DND-41 (cell line): Measurements from ENCODE around the gene NTM.
A peak's percentile ranks its signal among the peaks of the same experiment; 100 is the strongest.

Source experiments
- ATAC-seq: fragments of 200-7000 bp; cut with Tn5 transposase; 3 replicates; pipeline ENCODE4 v1.9.1; 2021; ENCODE audit warnings: low read depth; ENCODE audit not compliant: insufficient read depth
- DNase-seq: peaks from one replicate; pipeline ENCODE4 v3.0.0-alpha.2; 2020
- H2AFZ ChIP-seq: 2 replicates; pipeline ENCODE4 v1.6.0; 2012; ENCODE audit warnings: low read depth, low read length
- H3K27ac ChIP-seq: 2 replicates; pipeline ENCODE4 v1.5.1; 2012; ENCODE audit warnings: low read length, inconsistent platforms
- H3K27me3 ChIP-seq: fragments of 200-600 bp; sonication (generic); 2 replicates; pipeline ENCODE4 v1.6.0; 2012; ENCODE audit warnings: low read length, mild to moderate bottlenecking, inconsistent platforms; ENCODE audit not compliant: insufficient read depth, poor library complexity
- H3K36me3 ChIP-seq: 2 replicates; pipeline ENCODE4 v1.5.1; 2012; ENCODE audit warnings: low read length, inconsistent platforms; ENCODE audit not compliant: insufficient read depth
- H3K4me1 ChIP-seq: 2 replicates; pipeline ENCODE4 v1.5.1; 2012; ENCODE audit warnings: mild to moderate bottlenecking, low read length; ENCODE audit not compliant: insufficient read depth
- H3K4me2 ChIP-seq: 2 replicates; pipeline ENCODE4 v1.6.0; 2012; ENCODE audit warnings: mild to moderate bottlenecking, moderate library complexity, low read length, inconsistent platforms; ENCODE audit not compliant: insufficient read depth
- H3K4me3 ChIP-seq, 2 experiments: fragments of 200-600 bp in 1 of 2; shearing (Covaris generic) in 1 of 2; 2 replicates each; pipeline ENCODE4 v1.5.1; 2012 to 2016; ENCODE audit warnings: inconsistent platforms in 2 of 2, low read length in 2 of 2, mild to moderate bottlenecking in 2 of 2, low read depth in 1 of 2, moderate library complexity in 1 of 2
- H3K79me2 ChIP-seq: 2 replicates; pipeline ENCODE4 v1.6.0; 2012; ENCODE audit warnings: low read length, inconsistent platforms; ENCODE audit not compliant: insufficient read depth
- H3K9ac ChIP-seq: 2 replicates; pipeline ENCODE4 v1.6.0; 2012; ENCODE audit warnings: low read depth, mild to moderate bottlenecking, inconsistent platforms, low read length, moderate library complexity
- H3K9me3 ChIP-seq: 2 replicates; pipeline ENCODE4 v1.5.1; 2012; ENCODE audit warnings: low read length, moderate library complexity, mild to moderate bottlenecking, inconsistent platforms; ENCODE audit not compliant: insufficient read depth, severe bottlenecking
- H4K20me1 ChIP-seq: 2 replicates; pipeline ENCODE4 v1.6.0; 2012; ENCODE audit warnings: low read length; ENCODE audit not compliant: insufficient read depth
- EZH2 ChIP-seq: IDR thresholded peaks from 3 replicates; pipeline ENCODE4 v1.6.1; 2012; ENCODE audit warnings: borderline replicate concordance, low read depth, mild to moderate bottlenecking, moderate library complexity, low read length, inconsistent platforms; ENCODE audit not compliant: severe bottlenecking
- TF ChIP-seq, protein P1 (sequence below): IDR thresholded peaks from 2 replicates; pipeline ENCODE4 v1.5.1; 2012; ENCODE audit warnings: borderline replicate concordance, low read length, moderate library complexity, mild to moderate bottlenecking; ENCODE audit not compliant: poor library complexity, severe bottlenecking; ENCODE audit errors: extremely low read depth

The NTM gene

DNA sequence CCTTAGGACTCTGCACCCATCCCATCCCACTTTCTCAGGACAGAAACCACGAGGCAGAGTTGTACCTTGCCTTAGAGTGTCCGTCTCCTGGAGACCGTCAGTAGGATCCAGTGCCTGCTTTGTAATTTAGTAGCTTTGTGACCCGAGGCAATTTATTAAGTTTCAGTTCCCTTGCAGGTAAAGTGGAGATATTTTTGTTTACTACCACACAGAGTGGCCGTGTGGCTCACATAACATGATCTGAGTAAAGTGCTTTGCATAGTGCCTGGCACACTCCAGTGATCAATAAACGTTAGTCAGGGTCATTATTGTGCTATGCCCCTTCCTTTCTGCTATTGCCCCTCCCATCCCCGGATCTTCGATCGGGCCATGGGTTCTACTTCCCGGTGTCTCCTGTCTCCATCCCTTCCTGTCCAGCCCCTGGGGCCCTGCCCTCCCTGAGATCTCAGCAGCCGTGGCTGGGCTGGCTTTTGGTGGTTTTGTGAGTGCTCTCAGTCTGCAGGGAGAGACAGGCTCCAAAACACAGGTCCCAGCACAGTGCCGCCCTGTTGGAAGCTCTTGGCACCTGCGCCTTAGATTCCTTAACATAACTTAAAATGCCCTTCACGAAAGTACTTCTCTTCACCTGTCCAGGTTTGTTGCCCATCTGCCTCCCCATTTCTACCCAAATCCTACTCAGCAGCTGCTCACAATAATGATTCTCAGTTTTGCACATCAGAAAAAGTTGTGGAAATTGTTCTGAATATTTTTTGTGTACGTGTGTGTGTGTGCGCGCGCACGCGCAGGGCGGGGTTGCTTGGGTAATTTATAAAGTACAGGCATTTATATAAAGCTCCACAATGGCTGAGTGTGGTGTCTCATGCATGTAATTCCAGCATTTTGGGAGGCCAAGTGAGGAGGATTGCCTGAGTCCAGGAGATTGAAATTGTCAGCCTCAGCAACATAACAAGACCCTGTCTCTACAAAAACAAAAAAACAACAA, 753.7 kb downstream of the NTM start:
- H3K27me3 ChIP-seq = peaks cover 3% of the 10 kb centered on the region
- TF ChIP-seq EZH2 = no peak
- TF ChIP-seq, protein P1, sequence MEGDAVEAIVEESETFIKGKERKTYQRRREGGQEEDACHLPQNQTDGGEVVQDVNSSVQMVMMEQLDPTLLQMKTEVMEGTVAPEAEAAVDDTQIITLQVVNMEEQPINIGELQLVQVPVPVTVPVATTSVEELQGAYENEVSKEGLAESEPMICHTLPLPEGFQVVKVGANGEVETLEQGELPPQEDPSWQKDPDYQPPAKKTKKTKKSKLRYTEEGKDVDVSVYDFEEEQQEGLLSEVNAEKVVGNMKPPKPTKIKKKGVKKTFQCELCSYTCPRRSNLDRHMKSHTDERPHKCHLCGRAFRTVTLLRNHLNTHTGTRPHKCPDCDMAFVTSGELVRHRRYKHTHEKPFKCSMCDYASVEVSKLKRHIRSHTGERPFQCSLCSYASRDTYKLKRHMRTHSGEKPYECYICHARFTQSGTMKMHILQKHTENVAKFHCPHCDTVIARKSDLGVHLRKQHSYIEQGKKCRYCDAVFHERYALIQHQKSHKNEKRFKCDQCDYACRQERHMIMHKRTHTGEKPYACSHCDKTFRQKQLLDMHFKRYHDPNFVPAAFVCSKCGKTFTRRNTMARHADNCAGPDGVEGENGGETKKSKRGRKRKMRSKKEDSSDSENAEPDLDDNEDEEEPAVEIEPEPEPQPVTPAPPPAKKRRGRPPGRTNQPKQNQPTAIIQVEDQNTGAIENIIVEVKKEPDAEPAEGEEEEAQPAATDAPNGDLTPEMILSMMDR = peak; percentile 27
- no peaks in the 10 kb centered on the region for H3K79me2 ChIP-seq
- H3K4me1 ChIP-seq = no peaks in the 10 kb centered on the region
- no peaks in the 10 kb centered on the region for H4K20me1 ChIP-seq
- H3K27ac ChIP-seq = no peak overlapping the region
- no peak overlapping the region for H3K4me3 ChIP-seq
- no peaks in the 10 kb centered on the region for H3K9me3 ChIP-seq
- H3K9ac ChIP-seq = no peak overlapping the region
- ATAC-seq (no peak), DNase-seq (no peak)
- H3K4me2 ChIP-seq = no peak overlapping the region
- H3K36me3 ChIP-seq = no peaks in the 10 kb centered on the region
- no peak overlapping the region for H2AFZ ChIP-seq

DNA sequence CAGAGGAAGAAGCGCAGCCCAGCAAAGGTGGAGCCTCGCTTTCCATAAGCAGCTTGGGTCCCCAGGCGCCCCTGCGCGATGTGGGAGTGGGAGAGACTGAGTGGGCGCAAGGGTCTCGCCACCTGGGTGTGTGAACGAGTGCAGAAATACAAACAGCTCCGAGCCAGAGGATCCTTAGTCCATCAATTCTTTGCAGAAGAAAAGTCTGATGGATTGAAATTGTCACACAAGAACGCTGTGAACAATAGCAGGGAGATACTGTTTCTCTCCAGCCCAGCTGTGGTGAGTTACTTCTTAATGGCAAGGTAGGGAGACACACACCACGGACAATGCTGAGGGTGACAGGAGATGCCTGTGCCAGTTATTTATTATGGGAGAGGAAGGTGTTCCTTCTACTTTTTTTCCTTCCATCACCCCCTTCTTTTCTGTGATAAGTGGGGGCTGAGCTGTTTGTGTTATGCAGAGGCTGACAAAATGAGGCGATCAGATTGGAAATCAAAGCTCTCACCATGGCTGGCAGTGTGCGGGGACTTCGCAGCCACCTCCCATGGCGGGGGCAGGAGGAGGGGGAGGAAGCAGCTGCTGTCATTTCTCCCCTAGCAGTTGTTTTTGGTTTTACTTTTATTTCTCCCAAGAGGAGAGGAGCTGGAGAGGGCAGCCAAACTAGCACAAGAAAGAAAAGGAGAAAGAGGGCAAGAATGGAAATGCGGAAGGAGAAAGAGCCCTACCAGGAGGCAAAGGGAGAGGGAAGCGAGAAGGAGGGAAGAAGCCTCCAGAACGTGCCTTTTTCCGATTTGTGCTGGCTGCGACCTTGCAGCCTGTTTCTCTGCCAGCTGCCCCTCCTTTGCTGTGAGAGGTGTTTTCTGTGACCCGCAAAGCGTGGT, 755.8 kb downstream of the NTM start:
- Histone ChIP-seq H3K9ac (no peak overlapping the region), H3K27me3 (no peaks in the 10 kb centered on the region), H3K27ac (no peak overlapping the region), H4K20me1 (no peaks in the 10 kb centered on the region), H3K9me3 (no peaks in the 10 kb centered on the region), H3K4me3 (no peak overlapping the region), H2AFZ (no peak overlapping the region), H3K36me3 (no peaks in the 10 kb centered on the region), H3K79me2 (no peaks in the 10 kb centered on the region), H3K4me2 (peak overlapping the region; percentile 9; the same call in 1 of the 2 replicates), H3K4me1 (no peaks in the 10 kb centered on the region)
- ATAC-seq = peak; percentile 72
- DNase-seq = peak; percentile 29
- TF ChIP-seq, protein P1 = no peak
- TF ChIP-seq EZH2 = no peak

DNA sequence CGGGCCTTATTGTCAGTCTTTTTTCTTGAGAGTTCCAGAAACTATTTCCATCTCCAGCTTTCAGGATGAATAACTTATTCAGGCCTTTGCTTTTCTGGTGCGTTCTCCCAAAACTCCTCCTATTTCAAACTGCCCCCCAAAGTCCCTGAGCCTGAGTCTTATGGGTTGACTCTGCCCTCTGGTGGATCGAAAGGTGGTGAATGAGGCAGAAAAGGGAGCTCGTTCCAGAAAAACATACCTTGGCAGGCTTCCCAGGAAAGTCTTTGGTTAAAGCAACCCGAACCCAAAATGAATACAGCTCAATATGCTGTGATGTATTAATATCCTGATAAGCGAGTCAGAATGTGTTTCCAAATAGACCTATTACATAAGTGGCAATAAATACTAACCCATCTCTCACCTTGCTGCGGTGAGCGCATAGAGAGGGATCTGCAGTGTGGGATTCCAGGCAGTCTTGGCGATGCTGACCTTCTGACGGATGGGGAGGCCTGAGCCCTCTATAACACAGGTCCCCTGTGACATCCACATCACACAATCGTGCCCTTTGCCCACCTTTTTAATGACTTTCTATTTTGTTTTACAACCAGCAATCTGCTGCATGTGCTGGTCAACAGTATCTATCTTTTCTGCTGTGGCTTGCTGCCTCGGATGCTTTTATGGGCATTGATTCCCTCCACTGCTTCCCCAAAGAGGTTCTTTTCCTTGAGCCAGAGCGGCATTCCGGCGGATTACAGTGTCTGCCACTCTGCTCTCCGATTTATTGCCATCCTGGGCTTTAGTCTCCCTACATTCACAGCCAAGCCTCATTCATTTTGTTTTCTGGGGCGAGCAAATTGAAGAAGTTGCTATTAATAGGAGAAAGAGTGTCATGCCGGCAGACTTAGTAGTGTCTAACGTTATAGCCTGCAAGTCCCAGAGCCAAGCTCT, 756.8 kb downstream of the NTM start:
- ATAC-seq = no peak
- no peak overlapping the region for H3K9ac ChIP-seq
- no peak for DNase-seq
- no peak for TF ChIP-seq EZH2
- TF ChIP-seq, protein P1 = peak; percentile 45
- H3K9me3 ChIP-seq = no peaks in the 10 kb centered on the region
- H3K36me3 ChIP-seq = no peaks in the 10 kb centered on the region
- no peaks in the 10 kb centered on the region for H3K79me2 ChIP-seq
- H3K4me2 ChIP-seq = no peak overlapping the region
- no peak overlapping the region for H2AFZ ChIP-seq
- no peaks in the 10 kb centered on the region for H3K27me3 ChIP-seq
- H3K4me1 ChIP-seq = no peaks in the 10 kb centered on the region
- no peak overlapping the region for H3K4me3 ChIP-seq
- H3K27ac ChIP-seq = no peak overlapping the region
- no peaks in the 10 kb centered on the region for H4K20me1 ChIP-seq
